Ishikawa (cell line): ENCODE results near the gene CPT1C.

Source experiments
- CEBPB ChIP-seq: IDR thresholded peaks from 2 replicates; pipeline ENCODE4 v1.6.1; 2012
- CREB1 ChIP-seq: IDR thresholded peaks from 2 replicates; pipeline ENCODE4 v1.6.1; 2012; ENCODE audit warnings: low read depth
- EGR1 ChIP-seq: IDR thresholded peaks from 2 replicates; pipeline ENCODE4 v1.6.1; 2012
- EP300 ChIP-seq: IDR thresholded peaks from 2 replicates; pipeline ENCODE4 v1.6.1; 2012; ENCODE audit warnings: borderline replicate concordance
- FOXM1 ChIP-seq: IDR thresholded peaks from 2 replicates; pipeline ENCODE4 v1.6.1; 2012; ENCODE audit warnings: low read depth, borderline replicate concordance
- NFIC ChIP-seq: IDR thresholded peaks from 2 replicates; pipeline ENCODE4 v1.6.1; 2012
- RAD21 ChIP-seq: IDR thresholded peaks from 2 replicates; pipeline ENCODE4 v1.6.1; 2012; ENCODE audit warnings: low read depth
- TAF1 ChIP-seq: IDR thresholded peaks from 2 replicates; pipeline ENCODE4 v1.6.1; 2012; ENCODE audit warnings: low read depth, mild to moderate bottlenecking
- TCF12 ChIP-seq: IDR thresholded peaks from 2 replicates; pipeline ENCODE4 v1.6.1; 2012; ENCODE audit warnings: low read depth
- TEAD4 ChIP-seq: IDR thresholded peaks from 2 replicates; pipeline ENCODE4 v1.6.1; 2012
- YY1 ChIP-seq: IDR thresholded peaks from 2 replicates; pipeline ENCODE4 v1.6.1; 2012; ENCODE audit warnings: low read depth
- ZBTB7A ChIP-seq: IDR thresholded peaks from 2 replicates; pipeline ENCODE4 v1.6.1; 2012; ENCODE audit warnings: low read depth
- TF ChIP-seq, protein P1 (sequence below): IDR thresholded peaks from 2 replicates; pipeline ENCODE4 v1.6.1; 2012; ENCODE audit warnings: low read depth, mild to moderate bottlenecking
- TF ChIP-seq, protein P2 (sequence below): IDR thresholded peaks from 2 replicates; pipeline ENCODE4 v1.6.1; 2012
- TF ChIP-seq, protein P3 (sequence below): IDR thresholded peaks from 2 replicates; pipeline ENCODE4 v1.6.1; 2012

Gene CPT1C

DNA sequence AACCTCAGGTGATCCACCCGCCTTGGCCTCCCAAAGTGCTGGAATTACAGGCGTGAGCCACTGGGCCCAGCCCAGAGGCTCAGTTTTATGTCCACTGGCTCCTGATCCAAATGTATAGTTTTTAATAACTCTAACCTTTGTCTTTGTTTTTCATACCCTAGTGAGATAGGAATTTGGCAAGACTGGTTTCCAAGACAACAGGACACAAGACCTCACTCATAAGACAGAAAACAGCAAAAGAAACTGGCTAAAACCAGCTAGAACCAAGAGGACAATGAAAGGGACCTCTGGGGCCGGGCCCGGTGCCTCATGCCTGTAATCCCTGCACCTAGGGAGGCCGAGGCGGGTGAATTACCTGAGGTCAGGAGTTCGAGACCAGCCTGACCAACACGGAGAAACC lies 27.6 kb downstream of the CPT1C start:
- no peak for TF ChIP-seq EGR1

DNA sequence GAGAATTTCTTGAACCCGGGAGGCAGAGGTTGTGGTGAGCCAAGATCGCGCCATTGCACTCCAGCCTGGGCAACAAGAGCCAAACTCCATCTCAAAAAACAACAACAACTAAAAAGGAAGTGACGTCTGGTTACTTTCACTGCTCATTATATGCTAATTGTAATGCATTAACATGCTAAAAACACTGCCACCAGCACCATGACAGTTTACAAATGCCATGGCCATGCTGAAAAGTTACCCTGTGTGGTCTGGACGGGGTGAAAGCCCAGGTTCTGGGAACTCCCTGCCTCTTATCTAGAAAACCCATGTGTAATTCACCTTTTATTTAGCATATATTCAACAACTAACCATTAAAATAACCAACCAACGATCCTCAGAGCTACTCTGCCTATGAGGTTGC lies 28.1 kb downstream of the CPT1C start:
- TF ChIP-seq, protein P1, sequence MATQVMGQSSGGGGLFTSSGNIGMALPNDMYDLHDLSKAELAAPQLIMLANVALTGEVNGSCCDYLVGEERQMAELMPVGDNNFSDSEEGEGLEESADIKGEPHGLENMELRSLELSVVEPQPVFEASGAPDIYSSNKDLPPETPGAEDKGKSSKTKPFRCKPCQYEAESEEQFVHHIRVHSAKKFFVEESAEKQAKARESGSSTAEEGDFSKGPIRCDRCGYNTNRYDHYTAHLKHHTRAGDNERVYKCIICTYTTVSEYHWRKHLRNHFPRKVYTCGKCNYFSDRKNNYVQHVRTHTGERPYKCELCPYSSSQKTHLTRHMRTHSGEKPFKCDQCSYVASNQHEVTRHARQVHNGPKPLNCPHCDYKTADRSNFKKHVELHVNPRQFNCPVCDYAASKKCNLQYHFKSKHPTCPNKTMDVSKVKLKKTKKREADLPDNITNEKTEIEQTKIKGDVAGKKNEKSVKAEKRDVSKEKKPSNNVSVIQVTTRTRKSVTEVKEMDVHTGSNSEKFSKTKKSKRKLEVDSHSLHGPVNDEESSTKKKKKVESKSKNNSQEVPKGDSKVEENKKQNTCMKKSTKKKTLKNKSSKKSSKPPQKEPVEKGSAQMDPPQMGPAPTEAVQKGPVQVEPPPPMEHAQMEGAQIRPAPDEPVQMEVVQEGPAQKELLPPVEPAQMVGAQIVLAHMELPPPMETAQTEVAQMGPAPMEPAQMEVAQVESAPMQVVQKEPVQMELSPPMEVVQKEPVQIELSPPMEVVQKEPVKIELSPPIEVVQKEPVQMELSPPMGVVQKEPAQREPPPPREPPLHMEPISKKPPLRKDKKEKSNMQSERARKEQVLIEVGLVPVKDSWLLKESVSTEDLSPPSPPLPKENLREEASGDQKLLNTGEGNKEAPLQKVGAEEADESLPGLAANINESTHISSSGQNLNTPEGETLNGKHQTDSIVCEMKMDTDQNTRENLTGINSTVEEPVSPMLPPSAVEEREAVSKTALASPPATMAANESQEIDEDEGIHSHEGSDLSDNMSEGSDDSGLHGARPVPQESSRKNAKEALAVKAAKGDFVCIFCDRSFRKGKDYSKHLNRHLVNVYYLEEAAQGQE = no peak

DNA sequence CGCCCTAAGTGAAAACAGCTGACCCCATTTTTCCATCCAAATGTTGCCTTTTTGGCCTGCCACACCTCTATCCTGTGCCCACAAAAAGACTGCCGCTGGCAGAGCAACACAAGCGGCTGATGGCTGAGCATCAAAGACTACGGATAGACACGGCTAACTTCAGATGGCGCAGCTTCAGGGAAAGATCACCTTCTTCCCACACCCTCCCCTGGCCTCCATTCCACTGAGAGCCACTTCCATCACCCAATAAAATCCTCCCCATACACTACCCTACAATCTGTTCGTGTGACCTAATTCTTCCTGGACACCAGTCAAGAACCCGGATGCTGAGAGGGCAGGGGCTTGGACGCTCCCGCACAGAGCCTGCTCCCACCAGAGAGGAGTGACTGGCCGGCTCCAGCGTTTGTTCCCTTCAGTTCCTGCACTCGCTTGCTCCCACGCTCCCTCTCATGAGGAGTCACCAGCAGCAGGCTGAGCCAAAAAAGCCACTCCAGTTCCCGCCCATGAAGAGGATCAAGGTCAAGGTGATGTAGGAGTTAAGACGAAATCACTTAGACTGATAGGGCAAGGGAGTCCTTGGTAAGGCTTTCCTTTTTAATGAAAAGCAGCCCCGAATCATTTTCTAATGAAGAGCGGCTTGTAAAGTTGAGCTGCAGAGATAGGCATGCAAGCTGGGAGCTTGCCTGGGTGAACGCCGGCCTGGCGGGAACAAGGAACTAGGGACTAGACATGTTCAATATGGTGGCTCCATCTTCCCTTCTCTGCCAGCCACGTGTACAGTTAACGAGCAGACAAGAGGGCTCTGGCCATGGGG lies 36.5 kb downstream of the CPT1C start:
- TF ChIP-seq TCF12 (no peak), EGR1 (no peak), FOXM1 (no peak), RAD21 (no peak), TEAD4 (no peak)
- TF ChIP-seq, protein P2, sequence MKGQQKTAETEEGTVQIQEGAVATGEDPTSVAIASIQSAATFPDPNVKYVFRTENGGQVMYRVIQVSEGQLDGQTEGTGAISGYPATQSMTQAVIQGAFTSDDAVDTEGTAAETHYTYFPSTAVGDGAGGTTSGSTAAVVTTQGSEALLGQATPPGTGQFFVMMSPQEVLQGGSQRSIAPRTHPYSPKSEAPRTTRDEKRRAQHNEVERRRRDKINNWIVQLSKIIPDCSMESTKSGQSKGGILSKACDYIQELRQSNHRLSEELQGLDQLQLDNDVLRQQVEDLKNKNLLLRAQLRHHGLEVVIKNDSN = no peak

DNA sequence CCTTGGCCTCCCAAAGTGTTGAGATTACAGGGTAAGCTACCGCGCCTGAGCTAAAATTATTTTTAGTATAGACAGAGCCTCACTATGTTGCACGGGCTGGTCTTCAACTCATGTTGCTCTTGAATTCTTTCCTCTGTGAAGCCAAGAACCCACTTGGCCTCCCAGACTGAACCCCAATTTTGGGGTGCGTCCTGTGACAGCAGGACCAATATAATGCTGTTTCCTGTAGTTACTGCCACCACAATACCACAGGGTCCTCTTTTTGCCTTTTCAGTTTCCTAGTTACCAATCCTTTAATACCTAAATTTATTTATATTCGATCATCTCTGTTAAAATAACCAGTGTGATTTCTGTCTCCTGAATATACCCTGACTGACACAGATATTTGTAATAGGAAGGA lies 39.2 kb downstream of the CPT1C start:
- TF ChIP-seq TCF12 (no peak), EGR1 (no peak), TAF1 (no peak), CREB1 (no peak), RAD21 (no peak), CEBPB (no peak), ZBTB7A (no peak), TEAD4 (no peak), EP300 (no peak), FOXM1 (no peak), YY1 (no peak), NFIC (no peak)
- TF ChIP-seq, protein P3, sequence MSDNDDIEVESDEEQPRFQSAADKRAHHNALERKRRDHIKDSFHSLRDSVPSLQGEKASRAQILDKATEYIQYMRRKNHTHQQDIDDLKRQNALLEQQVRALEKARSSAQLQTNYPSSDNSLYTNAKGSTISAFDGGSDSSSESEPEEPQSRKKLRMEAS = no peak
- TF ChIP-seq, protein P1 = no peak
- TF ChIP-seq, protein P2 = no peak

DNA sequence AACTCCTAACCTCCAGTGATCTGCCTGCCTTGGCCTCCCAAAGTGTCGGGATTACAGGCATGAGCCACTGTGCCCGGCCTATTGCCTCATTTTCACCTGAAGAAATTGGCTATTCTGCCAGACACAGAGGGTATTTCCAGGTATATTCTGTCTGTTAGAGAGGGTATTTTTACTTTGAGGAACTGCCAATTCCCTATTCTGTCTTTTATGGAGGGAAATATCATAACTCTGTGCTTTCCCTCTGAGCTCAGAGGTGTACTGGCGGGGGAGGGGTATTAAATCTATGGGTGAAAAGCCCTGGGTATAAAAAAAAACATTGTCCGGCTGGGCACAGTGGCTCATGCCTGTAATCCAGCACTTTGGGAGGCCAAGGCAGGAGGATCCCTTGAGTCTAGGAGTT lies 47.4 kb downstream of the CPT1C start:
- TF ChIP-seq NFIC = no peak
- TF ChIP-seq FOXM1 = no peak
- no peak for TF ChIP-seq TAF1
- no peak for TF ChIP-seq YY1
- TF ChIP-seq, protein P2 = no peak
- TF ChIP-seq RAD21 = no peak
- no peak for TF ChIP-seq CEBPB
- no peak for TF ChIP-seq TCF12
- TF ChIP-seq TEAD4 = no peak
- no peak for TF ChIP-seq CREB1
- TF ChIP-seq, protein P3 = no peak
- TF ChIP-seq, protein P1 = no peak
- no peak for TF ChIP-seq EP300
- TF ChIP-seq EGR1 = no peak
- TF ChIP-seq ZBTB7A = no peak
